Natural killer cell (primary cell): ENCODE results near the gene KRT7. TPM values are rescaled to one million over a fixed set of nuclear protein-coding genes. Genes with fewer than 3 reads are reported as not detected.
A peak's percentile ranks its signal among the peaks of the same experiment; 100 is the strongest.

ENCODE experiments used
- ATAC-seq, 3 donors: fragments of 150-1000 bp in 2 of 3; fragments of 200-7000 bp in 1 of 3; cut with Tn5 transposase; 1 replicate in 1 of 3; 2 replicates in 2 of 3; pipeline ENCODE4 v1.10.0; 2021; ENCODE audit warnings: mild to moderate bottlenecking in 2 of 3, moderate library complexity in 2 of 3
- DNase-seq, 2 donors: peaks; one replicate each; pipeline versions ENCODE4 v3.0.0 to v3.0.0-alpha.2; 2013 to 2021; ENCODE audit warnings: mixed read lengths in 1 of 2
- H3K27ac ChIP-seq: one replicate; pipeline ENCODE4 v1.5.1; 2013; ENCODE audit warnings: mild to moderate bottlenecking, low read length
- H3K27me3 ChIP-seq: one replicate; pipeline ENCODE4 v1.6.1; 2013; ENCODE audit warnings: low read length; ENCODE audit not compliant: control insufficient read depth, insufficient read depth
- H3K36me3 ChIP-seq: one replicate; pipeline ENCODE4 v1.6.1; 2013; ENCODE audit warnings: low read length; ENCODE audit not compliant: control insufficient read depth, insufficient read depth
- H3K4me1 ChIP-seq: one replicate; pipeline ENCODE4 v1.6.1; 2013; ENCODE audit warnings: low read length; ENCODE audit not compliant: control insufficient read depth, insufficient read depth
- H3K4me3 ChIP-seq: one replicate; pipeline ENCODE4 v1.5.1; 2013; ENCODE audit warnings: low read length
- H3K9me3 ChIP-seq: one replicate; pipeline ENCODE4 v1.6.1; 2013; ENCODE audit warnings: low read length; ENCODE audit not compliant: control insufficient read depth, insufficient read depth
- H3K27ac Mint-ChIP-seq, 2 donors: one replicate each; pipeline ENCODE4 v1.8.0; 2022; ENCODE audit warnings: mild to moderate bottlenecking in 2 of 2, mixed read lengths in 2 of 2, moderate library complexity in 1 of 2
- H3K27me3 Mint-ChIP-seq, 2 donors: one replicate each; pipeline ENCODE4 v1.8.0; 2022; ENCODE audit warnings: low read depth in 2 of 2, mixed read lengths in 2 of 2
- H3K36me3 Mint-ChIP-seq: one replicate; pipeline ENCODE4 v1.8.0; 2022; ENCODE audit warnings: mixed read lengths
- H3K4me1 Mint-ChIP-seq, 2 donors: one replicate each; pipeline ENCODE4 v1.8.0; 2022; ENCODE audit warnings: mixed read lengths in 2 of 2
- H3K4me3 Mint-ChIP-seq: one replicate; pipeline ENCODE4 v1.8.0; 2022; ENCODE audit warnings: mild to moderate bottlenecking, moderate library complexity, mixed read lengths
- H3K9me3 Mint-ChIP-seq, 2 donors: one replicate each; pipeline ENCODE4 v1.8.0; 2022; ENCODE audit warnings: mixed read lengths in 2 of 2
- CTCF ChIP-seq: fragments of 200-600 bp; IDR thresholded peaks from one replicate; pipeline ENCODE4 v1.8.0; 2022; ENCODE audit warnings: antibody characterized with exemption
- WGBS: methylation state at CpG from one replicate; pipeline ENCODE4 v1.1.7; 2013; ENCODE audit warnings: missing lambda C conversion rate; ENCODE audit not compliant: insufficient coverage; 5-methylcytosine and 5-hydroxymethylcytosine counted together
- intact Hi-C: fragments of 100-400 bp; cut with micrococcal nuclease; formaldehyde crosslinking; loops from one replicate; pipeline ENCODE4 v1.14.2; 2022
- total RNA-seq, 4 donors: library from RNA; stranded (reverse); fragments of 120-200 nt in 1 of 4; gene quantifications; one replicate each; pipeline versions ENCODE4 v1.2.3 to v1.2.4, GENCODE V29; 2013 to 2022

The KRT7 gene
- total RNA-seq, 3 donors from 2014 or later (not counting 1 experiment from before 2014, with no cell fraction given) = 0.54 TPM; not detected in 2

GRCh38 chr12:52212701-52213563 is 20.1 kb upstream of the KRT7 start:
- WGBS = 78% methylated on average over 13 of the region's 13 CpGs
- no peak for DNase-seq
- Histone ChIP-seq H3K9me3 (no peaks in the 10 kb centered on the region), H3K4me3 (no peak overlapping the region), H3K36me3 (no peaks in the 10 kb centered on the region), H3K27ac (no peak overlapping the region), H3K4me1 (no peaks in the 10 kb centered on the region), H3K27me3 (no peaks in the 10 kb centered on the region)
- no peak overlapping the region for H3K27ac Mint-ChIP-seq
- TF ChIP-seq CTCF = no peak
- H3K27me3 Mint-ChIP-seq = peaks cover 5 to 19% of the 10 kb centered on the region in 2 donors
- ATAC-seq = no peak
- no peak overlapping the region for H3K4me3 Mint-ChIP-seq
- intact Hi-C loops = no loop called here
- H3K36me3 Mint-ChIP-seq = no peaks in the 10 kb centered on the region
- H3K4me1 Mint-ChIP-seq = peaks cover 0 to 8% of the 10 kb centered on the region in 2 donors
- no peaks in the 10 kb centered on the region for H3K9me3 Mint-ChIP-seq

DNA sequence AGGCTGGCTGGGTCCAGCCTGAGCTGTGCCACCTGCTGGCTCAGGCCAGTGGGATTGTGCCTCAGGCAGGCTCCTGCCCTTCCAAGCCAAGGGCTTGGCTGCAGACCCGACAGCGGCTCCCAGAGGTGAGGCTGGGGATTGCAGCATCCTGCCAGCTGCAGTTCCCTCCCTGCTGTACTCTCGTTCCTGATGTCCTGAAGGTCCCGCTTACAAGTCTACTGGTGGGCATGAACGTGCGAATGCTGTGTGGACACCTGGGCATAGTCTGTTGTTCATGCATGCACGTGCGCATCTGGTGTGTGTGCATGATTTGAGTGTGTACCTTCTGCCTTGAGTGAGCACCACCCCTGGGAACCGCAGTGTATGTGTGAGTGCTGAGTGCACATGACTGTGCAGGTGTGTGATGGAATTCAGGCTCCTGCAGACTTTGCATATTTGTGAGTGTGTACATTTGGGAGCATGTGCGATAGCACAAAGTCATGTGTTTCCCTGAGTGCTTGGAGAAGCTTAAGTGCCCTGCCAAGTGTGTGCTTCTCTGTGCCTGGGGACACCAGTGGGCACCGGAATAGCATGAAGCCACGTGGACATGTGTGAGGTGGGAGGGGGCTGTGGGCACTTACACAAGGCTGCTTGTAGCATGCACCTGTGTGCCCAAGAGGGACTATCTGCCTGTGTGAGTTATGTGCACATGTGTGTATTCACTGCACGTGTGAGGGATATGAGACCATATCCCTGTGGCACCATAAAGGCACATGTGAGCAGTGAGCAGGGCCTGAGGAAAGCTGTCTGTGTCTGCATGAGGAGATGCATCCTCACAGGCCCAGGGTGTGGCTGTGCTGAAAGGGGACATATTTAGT is 19.3 kb upstream of the KRT7 start:
- H3K4me1 ChIP-seq = no peaks in the 10 kb centered on the region
- H3K36me3 ChIP-seq = no peaks in the 10 kb centered on the region
- Mint-ChIP-seq H3K36me3 (no peaks in the 10 kb centered on the region), H3K27ac (no peak overlapping the region), H3K9me3 (no peaks in the 10 kb centered on the region), H3K4me3 (no peak overlapping the region), H3K27me3 (peaks cover 5 to 16% of the 10 kb centered on the region in 2 donors), H3K4me1 (peaks cover 0 to 8% of the 10 kb centered on the region in 2 donors)
- TF ChIP-seq CTCF = peak; percentile 61
- H3K27ac ChIP-seq = no peak overlapping the region
- ATAC-seq (peak; percentile 56 to 82 (median 73)), DNase-seq (peak; percentile 47 to 61)
- 33% methylated on average over 13 of the region's 13 CpGs for WGBS
- no peaks in the 10 kb centered on the region for H3K27me3 ChIP-seq
- intact Hi-C loops = no loop called here
- no peak overlapping the region for H3K4me3 ChIP-seq
- H3K9me3 ChIP-seq = no peaks in the 10 kb centered on the region

GRCh38 chr12:52214421-52214802 is 18.6 kb upstream of the KRT7 start:
- DNase-seq = no peak
- Mint-ChIP-seq H3K27ac (no peak overlapping the region), H3K4me1 (peaks cover 0 to 8% of the 10 kb centered on the region in 2 donors), H3K9me3 (no peaks in the 10 kb centered on the region), H3K27me3 (peaks cover 5 to 19% of the 10 kb centered on the region in 2 donors), H3K36me3 (no peaks in the 10 kb centered on the region), H3K4me3 (no peak overlapping the region)
- Histone ChIP-seq H3K4me3 (no peak overlapping the region), H3K27me3 (no peaks in the 10 kb centered on the region), H3K27ac (no peak overlapping the region), H3K36me3 (no peaks in the 10 kb centered on the region), H3K9me3 (no peaks in the 10 kb centered on the region), H3K4me1 (no peaks in the 10 kb centered on the region)
- TF ChIP-seq CTCF = no peak
- 51% methylated on average over 3 of the region's 3 CpGs for WGBS
- intact Hi-C loops = no loop called here
- ATAC-seq = no peak
